Dedifferentiated amniotic fluid mesenchymal stem cell (primary cell): ENCODE data around the gene TLR6.
"Not testable (repeated sequence)": the region's sequence is repeated elsewhere in the genome, so short reads cannot be mapped to it uniquely, and the experiment has no call there.

Experiments used
- DNase-seq: peaks from one replicate; pipeline ENCODE4 v3.0.0-alpha.2; 2016; ENCODE audit errors: extremely low spot score

Gene TLR6

GRCh38 chr4:38820329-38821061 is 36.1 kb downstream of the TLR6 start:
- DNase-seq = no peak

DNA sequence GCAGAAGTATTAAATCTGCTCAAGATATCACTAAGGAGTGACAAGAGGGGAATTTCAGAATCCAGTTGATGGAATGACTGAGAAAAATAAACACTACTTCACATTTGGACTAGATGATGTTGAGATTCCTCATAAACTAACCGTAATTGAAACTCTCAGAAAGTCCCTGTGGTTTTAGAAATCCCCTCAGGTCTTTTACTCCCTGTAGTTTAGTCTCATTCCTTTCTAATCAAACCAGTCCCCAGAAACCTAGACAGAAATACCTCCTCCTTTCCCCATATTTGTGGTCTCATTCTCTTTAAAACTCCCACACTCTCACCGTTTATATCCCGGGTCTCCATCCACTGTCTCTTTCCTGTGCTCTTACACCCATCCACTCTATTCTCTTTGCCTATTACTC is 37.0 kb downstream of the TLR6 start:
- DNase-seq = peak; percentile 43

DNA sequence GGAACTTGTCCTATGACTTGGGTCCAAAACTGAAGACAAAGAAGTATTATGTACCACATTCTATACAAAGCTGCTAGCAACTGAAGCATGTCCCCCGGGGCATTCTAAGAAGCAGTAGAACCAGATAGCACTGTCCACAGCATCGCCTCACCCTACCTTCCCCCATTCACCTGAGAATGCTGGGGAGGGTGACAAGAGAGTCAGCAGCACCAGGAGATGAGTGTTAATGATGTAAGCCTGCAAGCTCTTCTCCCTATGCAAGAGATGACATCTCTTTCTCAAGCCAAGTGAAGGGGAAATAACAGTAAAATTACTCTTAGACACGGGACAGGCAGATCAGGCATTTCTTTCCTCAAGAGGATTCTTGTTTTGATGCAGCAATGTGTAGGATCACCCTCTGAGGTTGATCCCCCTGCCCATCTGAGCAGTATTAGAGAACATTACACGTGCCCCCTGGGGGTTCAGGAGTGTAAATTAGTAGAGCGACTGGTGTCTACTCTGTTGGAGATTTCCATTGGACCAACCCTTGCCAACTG is 38.1 kb downstream of the TLR6 start:
- DNase-seq = no peak

GRCh38 chr4:38815885-38816782 is 40.5 kb downstream of the TLR6 start:
- no peak for DNase-seq

GRCh38 chr4:38814386-38814785 is 42.2 kb downstream of the TLR6 start:
- DNase-seq = no peak

- DNase-seq = no peak
These were observed 45.3 kb downstream of the TLR6 start for GRCh38 chr4:38811297-38811696.

DNA sequence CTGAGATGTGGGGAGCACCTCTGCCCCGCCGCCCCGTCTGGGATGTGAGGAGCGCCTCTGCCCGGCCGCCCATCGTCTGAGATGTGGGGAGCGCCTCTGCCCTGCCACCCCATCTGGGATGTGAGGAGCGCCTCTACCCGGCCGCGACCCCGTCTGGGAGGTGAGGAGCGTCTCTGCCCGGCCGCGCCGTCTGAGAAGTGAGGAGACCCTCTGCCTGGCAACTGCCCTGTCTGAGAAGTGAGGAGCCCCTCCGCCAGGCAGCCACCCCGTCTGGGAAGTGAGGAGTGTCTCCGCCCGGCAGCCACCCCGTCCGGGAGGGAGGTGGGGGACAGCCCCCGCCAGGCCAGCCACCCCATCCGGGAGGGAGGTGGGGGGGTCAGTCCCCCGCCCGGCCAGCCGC is 49.2 kb downstream of the TLR6 start:
- DNase-seq = not testable (repeated sequence)

GRCh38 chr4:38806251-38806650 is 50.4 kb downstream of the TLR6 start:
- DNase-seq = not testable (repeated sequence)

GRCh38 chr4:38805530-38806145 is 51.0 kb downstream of the TLR6 start:
- no peak for DNase-seq

DNA sequence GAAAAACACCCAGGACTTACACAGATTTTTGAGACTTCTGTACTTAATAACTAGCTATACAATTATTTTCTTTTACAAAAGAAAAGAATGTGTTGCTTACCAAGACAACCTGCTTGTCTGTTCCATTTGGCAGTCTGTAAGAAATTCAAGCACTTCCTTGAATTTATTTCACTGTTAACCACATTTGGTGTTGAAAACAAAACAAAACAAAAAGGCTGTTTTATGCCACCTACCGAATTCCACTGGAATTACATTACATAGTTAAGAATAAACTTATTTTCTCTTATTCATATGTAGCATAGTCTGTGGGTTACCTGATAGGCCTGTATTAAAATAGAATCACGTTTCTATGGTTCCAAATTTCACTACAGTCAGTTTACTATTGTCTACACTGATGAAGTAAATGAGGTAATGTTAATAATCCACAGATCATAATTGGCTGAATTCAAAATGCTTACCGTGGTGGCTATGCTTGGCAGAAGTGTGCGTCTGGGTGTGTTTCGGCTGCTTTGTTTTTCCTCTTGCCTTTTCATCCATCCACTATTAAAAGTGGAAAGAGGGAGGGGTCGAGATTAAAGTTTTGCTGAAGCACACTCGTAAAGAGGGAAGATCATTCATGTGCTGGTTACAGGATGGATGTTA is 51.8 kb downstream of the TLR6 start, which contains the start of gene TLR1:
TSS of gene TLR1 (minus strand) at position 138 of the 642 bp plus-strand sequence. CDS start 5,960 bp downstream, outside the sequence.
- DNase-seq = peak; percentile 75

DNA sequence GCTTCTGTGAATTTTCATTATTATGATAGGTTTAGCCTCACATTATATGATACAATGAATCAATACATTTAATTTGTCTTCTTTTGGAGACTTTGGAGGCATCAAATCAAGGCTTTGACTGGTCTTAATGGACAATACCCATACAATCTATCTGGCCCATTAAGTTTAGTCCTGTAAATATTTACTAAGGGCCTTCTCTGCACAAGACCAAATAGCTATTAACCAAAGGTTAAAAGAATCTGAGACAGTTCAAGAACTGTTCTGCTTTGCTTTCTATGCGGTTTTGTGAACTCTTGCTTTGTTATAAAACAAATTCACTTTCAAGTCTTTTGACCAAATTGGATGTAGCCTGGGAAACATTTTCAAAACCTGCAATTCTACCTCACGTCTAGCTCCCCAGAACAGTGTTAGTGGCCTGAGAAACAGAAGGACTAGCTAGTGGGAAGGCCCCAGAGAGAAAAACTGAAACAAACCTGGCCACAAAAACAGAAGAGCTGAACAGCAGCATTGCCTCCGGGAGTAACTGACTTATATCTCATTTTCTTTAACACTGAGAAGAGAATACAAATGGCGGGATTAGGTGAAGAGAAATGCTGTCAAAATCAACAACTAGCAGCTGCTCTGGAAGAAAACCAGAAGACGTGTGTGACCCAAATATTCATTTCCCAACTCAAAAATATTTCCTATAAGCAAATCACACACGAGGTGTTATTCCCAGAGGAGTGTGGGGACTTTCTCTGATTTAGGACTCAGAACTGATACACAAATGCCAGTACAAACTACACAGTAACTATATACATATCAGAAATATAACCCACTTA is 52.6 kb downstream of the TLR6 start:
- no peak for DNase-seq

DNA sequence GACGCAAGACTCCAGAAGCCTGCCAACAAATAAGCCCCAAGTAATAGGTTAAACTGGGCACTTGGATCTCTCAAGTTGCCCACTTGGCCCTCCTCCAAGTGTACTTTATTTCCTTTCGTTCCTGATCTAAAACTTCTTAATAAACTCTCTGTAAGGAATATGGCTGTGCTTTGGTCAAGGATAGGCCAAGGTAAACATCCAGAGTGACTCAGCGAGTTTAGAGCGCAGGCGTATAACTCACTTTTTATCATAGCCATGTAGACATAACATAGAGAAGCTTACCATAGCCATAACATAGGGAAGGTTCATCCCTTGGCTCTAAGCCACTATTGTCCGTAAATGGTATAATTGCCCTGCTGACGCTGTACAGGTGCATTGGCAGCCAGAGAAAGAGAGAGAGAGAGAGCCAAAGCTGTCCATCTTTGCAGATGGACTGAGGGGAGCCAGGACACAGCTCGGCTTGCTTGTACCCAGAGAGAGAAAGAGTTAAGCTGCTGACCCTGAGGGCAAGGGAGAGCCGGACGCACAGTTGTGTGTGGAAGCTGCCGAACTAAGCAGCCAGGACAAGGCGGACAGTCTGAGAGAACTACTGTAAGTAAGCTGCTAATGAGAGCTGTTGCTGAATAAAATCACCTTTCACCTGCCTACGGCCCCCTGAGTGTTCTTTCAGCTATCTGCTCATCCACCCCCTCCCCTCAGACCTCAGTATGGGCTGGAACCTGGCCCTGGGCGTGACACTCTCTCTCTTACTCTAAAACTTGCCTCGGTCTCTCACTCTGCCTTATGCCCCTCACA is 53.9 kb downstream of the TLR6 start:
- DNase-seq = no peak

DNA sequence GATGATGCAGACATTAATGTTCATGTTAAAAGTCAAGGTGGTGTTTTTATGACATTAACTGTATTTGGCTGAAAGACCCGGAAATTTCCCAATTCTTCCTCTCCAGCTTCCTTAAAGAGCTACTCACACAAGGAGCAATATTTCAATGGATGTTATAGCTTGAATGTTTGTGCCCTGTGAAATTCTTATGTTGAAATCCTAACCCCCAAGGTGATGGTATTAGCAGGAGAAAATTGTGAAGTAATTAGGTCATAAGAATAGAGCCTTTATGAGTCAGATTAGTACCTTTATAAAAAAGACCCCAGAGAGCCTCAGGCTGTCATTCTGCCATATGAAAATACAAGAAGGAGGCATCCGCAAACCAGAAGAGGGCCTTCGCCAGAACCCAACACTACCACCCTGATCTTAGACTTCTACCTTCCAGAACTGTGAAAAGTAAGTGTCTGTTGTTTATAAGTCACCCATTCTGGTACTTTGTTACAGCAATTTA is 55.6 kb downstream of the TLR6 start:
- DNase-seq = no peak

DNA sequence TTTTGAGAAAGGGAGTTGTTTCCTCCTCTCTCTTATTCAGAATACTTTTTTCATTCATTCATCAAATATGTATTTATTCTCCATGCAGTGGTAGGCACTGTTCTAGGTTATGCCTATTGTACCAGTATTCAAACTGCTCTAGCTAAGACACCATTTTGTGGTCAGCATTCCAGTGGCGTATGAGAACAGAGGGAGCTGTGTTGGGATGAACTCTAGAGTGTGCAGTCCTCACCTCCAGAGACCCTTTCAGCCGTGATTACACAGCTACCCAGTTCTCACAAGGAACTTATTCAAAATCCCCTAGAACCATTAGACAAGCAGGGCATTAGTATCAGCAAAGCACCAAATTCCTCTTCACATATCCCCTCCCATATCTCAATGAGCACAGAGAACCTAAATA is 56.3 kb downstream of the TLR6 start:
- no peak for DNase-seq

DNA sequence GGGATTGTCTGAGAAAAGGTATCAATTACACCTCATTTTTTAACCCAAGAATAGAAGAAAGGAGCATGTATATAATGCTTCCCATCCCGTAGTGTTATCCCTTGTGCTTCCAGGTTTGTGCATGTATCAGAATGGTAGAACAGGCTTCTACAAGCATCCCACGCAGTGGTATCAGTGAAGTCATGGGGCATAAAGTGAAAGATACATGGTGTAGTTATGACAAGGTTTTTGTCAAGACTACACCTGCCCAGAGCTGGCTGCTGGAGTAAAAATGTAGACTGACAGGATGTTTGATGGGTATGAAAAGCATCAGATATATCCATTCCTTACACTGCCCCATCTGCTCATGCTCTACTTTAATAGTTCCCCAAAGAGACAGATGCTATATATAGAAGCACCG is 61.5 kb downstream of the TLR6 start:
- DNase-seq = no peak

DNA sequence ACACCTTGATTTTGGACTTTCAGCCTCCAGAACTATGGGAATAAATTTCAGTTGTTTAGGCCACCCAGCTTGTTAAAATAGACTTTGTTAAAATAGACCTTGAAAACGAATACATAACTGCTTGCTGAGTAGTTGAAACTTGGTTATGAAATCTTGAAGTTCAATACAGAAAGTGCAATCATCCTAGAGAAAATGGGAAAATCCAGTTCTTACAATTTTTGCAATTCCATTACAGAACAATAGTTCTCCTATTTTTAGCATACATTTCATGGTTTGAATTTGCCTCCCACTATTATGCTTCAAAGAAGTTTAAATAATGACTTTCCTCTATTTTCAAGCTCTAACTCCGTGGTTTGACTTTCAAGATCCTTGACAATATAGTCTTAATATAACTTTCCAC is 62.6 kb downstream of the TLR6 start:
- no peak for DNase-seq

- DNase-seq = no peak
These were observed 65.6 kb downstream of the TLR6 start for GRCh38 chr4:38791010-38791409.

DNA sequence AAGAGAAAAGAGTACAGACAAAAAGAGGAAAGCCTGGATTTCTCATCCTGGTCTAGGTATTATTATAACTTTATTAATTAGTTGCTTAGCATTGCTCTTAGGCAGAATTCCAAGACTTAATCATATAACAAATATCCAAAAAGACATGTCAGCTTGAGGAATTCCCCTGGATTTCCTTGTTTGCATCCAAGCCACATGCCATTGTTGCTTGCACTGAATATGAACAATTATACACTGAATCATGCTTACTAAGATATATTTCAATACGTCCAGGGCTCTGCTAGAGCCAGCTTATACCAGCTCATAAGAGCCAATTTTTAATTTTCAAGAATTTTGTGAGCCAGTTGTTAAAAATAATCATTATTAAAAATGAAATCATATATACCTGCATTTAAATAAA is 68.3 kb downstream of the TLR6 start:
- DNase-seq = no peak

DNA sequence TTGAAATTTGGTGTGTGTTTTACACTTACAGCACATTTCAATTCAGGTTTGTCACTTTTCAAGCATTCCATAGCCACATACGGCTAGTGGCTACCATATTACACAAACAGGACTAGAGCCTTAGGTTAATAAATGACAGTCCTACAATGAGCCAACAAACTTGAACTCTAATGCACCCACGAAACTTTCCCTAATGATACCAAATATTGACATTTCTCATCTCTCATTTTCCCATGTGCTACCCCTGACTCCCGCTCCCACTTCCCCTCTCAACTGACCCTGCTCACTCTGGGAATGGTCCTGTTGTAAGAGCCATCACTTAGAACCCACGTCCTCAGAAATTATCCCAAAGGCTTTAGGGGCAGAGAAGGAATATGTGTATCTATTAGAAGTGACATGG is 68.9 kb downstream of the TLR6 start:
- DNase-seq = no peak

DNA sequence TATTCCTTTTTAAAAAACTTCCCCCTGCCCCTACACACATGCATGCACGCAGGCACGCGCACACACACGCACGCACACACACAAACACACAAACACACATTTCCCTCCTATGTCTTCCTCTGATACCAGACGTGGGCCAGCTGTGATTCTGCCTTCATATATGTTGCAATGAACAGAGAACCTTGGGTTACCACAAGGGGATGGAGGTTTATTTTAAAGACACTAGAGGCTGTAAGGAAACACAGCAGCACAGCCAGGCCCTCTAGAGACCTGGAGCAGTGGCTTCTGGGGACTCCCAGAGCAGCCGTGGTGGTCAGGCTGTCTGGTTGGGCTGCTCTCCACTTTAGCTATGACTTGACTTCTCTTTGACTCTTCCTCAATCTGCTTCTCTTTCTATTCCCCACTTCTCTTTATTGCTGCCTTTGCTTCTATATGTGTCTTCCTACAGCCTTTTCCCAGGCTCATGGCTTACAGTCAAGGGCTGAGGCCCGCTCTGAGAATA is 70.7 kb downstream of the TLR6 start:
- no peak for DNase-seq
